Measurements from ENCODE around the gene TGFB2. TPM values are rescaled to one million over a fixed set of nuclear protein-coding genes. Genes with fewer than 3 reads are reported as not detected.

TGFB2 gene
- total RNA-seq, 1 experiment from 2014 or later, result 0.34 TPM

DNA sequence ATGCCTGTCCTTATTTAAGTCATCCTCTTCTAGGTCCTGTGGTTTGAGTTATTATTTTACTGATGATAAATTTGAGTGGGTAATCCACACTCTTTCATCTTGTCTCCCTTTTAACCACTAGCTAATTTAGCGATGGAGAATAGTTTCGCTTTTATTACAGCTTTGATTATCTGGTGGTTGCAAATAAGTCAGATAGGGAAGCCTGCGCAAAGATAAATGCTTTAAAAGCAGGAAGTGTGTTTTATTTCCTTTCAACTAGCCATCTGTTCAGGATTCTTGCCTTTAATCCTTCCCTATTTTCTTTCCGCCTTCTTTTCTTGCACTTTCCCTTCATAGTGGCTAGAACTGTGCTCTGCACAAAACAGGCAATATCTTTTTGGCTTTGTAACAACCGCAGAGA, 129.0 kb downstream of the TGFB2 start:
- no peaks in the 10 kb centered on the region for H3K79me2 ChIP-seq (ENCODE audit: insufficient read depth, low read length)
- DNase-seq (ENCODE audit: low read depth, low spot score) (no peak), ATAC-seq (no peak)
- H3K27ac ChIP-seq (ENCODE audit: low read depth, low read length), result no peak overlapping the region
- RAD21 ChIA-PET (ENCODE audit: low non-redundant PET in 1 of 2, low total read pairs in 2 of 2, uncharacterized antibody in 2 of 2, unreplicated experiment in 2 of 2), result no interaction called here
- H3K4me2 ChIP-seq (ENCODE audit: low read length), result no peak overlapping the region
- H4K20me1 ChIP-seq (ENCODE audit: insufficient read depth), result no peaks in the 10 kb centered on the region
- POLR2A ChIA-PET, result no interaction called here
- H3K9me2 ChIP-seq (ENCODE audit: insufficient read depth), result no peaks in the 10 kb centered on the region
- peaks cover 0 to 10% of the 10 kb centered on the region in 2 experiments; a peak in 2 of 4 replicates for H3K4me1 ChIP-seq (ENCODE audit: control insufficient read depth in 1 of 2, insufficient read depth in 2 of 2, low read length in 2 of 2)
- H3K9me3 ChIP-seq (ENCODE audit: control insufficient read depth in 1 of 2, insufficient read depth in 1 of 2, low read depth in 1 of 2, low read length in 2 of 2), result no peaks in the 10 kb centered on the region
- BruUV-seq (replicated peaks), result no TSS peak
- intact Hi-C loops (cut with micrococcal nuclease), result no loop called here
- H3K4me3 ChIP-seq (replicated peaks in 1 of 2; ENCODE audit: low read depth in 1 of 2, low read length in 2 of 2), result no peak overlapping the region
- no peak for TF ChIP-seq CBX3 (IDR thresholded peaks at IDR 0.05; ENCODE audit: low read depth)
- TF ChIP-seq EZH2 (IDR thresholded peaks at IDR 0.05), result no peak
- TF ChIP-seq JUND (IDR thresholded peaks at IDR 0.05), result no peak
- no peak for TF ChIP-seq RAD21 (IDR thresholded peaks at IDR 0.05; ENCODE audit: low read depth)
- no peak for TF ChIP-seq POLR2AphosphoS5 (IDR thresholded peaks at IDR 0.05; ENCODE audit: low read depth, low read length)
- TF ChIP-seq, protein P1, sequence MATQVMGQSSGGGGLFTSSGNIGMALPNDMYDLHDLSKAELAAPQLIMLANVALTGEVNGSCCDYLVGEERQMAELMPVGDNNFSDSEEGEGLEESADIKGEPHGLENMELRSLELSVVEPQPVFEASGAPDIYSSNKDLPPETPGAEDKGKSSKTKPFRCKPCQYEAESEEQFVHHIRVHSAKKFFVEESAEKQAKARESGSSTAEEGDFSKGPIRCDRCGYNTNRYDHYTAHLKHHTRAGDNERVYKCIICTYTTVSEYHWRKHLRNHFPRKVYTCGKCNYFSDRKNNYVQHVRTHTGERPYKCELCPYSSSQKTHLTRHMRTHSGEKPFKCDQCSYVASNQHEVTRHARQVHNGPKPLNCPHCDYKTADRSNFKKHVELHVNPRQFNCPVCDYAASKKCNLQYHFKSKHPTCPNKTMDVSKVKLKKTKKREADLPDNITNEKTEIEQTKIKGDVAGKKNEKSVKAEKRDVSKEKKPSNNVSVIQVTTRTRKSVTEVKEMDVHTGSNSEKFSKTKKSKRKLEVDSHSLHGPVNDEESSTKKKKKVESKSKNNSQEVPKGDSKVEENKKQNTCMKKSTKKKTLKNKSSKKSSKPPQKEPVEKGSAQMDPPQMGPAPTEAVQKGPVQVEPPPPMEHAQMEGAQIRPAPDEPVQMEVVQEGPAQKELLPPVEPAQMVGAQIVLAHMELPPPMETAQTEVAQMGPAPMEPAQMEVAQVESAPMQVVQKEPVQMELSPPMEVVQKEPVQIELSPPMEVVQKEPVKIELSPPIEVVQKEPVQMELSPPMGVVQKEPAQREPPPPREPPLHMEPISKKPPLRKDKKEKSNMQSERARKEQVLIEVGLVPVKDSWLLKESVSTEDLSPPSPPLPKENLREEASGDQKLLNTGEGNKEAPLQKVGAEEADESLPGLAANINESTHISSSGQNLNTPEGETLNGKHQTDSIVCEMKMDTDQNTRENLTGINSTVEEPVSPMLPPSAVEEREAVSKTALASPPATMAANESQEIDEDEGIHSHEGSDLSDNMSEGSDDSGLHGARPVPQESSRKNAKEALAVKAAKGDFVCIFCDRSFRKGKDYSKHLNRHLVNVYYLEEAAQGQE (IDR thresholded peaks at IDR 0.05; ENCODE audit: low read depth), result no peak
- no peak for TF ChIP-seq EGR1 (IDR thresholded peaks at IDR 0.05; ENCODE audit: low read depth)
- TF ChIP-seq SRF (IDR thresholded peaks at IDR 0.05; ENCODE audit: low read depth), result no peak
- TF ChIP-seq, protein P2, sequence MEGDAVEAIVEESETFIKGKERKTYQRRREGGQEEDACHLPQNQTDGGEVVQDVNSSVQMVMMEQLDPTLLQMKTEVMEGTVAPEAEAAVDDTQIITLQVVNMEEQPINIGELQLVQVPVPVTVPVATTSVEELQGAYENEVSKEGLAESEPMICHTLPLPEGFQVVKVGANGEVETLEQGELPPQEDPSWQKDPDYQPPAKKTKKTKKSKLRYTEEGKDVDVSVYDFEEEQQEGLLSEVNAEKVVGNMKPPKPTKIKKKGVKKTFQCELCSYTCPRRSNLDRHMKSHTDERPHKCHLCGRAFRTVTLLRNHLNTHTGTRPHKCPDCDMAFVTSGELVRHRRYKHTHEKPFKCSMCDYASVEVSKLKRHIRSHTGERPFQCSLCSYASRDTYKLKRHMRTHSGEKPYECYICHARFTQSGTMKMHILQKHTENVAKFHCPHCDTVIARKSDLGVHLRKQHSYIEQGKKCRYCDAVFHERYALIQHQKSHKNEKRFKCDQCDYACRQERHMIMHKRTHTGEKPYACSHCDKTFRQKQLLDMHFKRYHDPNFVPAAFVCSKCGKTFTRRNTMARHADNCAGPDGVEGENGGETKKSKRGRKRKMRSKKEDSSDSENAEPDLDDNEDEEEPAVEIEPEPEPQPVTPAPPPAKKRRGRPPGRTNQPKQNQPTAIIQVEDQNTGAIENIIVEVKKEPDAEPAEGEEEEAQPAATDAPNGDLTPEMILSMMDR (IDR thresholded peaks at IDR 0.05 in 2 of 3, conservative IDR thresholded peaks at IDR 0.05 in 1 of 3; ENCODE audit: borderline replicate concordance in 1 of 3, insufficient read depth in 1 of 3, low read depth in 2 of 3, low read length in 2 of 3), result no peak
- no peak for TF ChIP-seq SP1 (IDR thresholded peaks at IDR 0.05; ENCODE audit: low read depth)
- TF ChIP-seq POLR2A (IDR thresholded peaks at IDR 0.05; ENCODE audit: borderline replicate concordance, extremely low read depth, insufficient read depth, insufficient read length), result no peak
- TF ChIP-seq, protein P3, sequence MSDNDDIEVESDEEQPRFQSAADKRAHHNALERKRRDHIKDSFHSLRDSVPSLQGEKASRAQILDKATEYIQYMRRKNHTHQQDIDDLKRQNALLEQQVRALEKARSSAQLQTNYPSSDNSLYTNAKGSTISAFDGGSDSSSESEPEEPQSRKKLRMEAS (IDR thresholded peaks at IDR 0.05), result no peak
- no peak for TF ChIP-seq CEBPB (IDR thresholded peaks at IDR 0.05; ENCODE audit: low read depth)
- TF ChIP-seq, protein P4, sequence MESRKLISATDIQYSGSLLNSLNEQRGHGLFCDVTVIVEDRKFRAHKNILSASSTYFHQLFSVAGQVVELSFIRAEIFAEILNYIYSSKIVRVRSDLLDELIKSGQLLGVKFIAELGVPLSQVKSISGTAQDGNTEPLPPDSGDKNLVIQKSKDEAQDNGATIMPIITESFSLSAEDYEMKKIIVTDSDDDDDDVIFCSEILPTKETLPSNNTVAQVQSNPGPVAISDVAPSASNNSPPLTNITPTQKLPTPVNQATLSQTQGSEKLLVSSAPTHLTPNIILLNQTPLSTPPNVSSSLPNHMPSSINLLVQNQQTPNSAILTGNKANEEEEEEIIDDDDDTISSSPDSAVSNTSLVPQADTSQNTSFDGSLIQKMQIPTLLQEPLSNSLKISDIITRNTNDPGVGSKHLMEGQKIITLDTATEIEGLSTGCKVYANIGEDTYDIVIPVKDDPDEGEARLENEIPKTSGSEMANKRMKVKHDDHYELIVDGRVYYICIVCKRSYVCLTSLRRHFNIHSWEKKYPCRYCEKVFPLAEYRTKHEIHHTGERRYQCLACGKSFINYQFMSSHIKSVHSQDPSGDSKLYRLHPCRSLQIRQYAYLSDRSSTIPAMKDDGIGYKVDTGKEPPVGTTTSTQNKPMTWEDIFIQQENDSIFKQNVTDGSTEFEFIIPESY (IDR thresholded peaks at IDR 0.05; ENCODE audit: extremely low read depth, insufficient replicate concordance, low read length), result no peak
- no peak for TF ChIP-seq FOSL1 (IDR thresholded peaks at IDR 0.05; ENCODE audit: low read depth)
- no peak for TF ChIP-seq TCF7L2 (IDR thresholded peaks at IDR 0.05; ENCODE audit: borderline replicate concordance, extremely low read depth, insufficient read depth, insufficient read length)
- no peak overlapping the region for H2AFZ ChIP-seq (ENCODE audit: low read depth, low read length, poor library complexity, severe bottlenecking)
- H3K36me3 ChIP-seq (ENCODE audit: control insufficient read depth in 1 of 2, insufficient read depth in 2 of 2, low read length in 2 of 2), result no peaks in the 10 kb centered on the region
- H3K27me3 ChIP-seq (ENCODE audit: insufficient read depth, low read length), result no peaks in the 10 kb centered on the region
- CTCF ChIA-PET, result no interaction called here
- H3K9ac ChIP-seq (ENCODE audit: low read length), result no peak overlapping the region
